DOHH2 (cell line): Measurements from ENCODE around the gene CNTN1.

ENCODE experiments used
- CTCF ChIP-seq: fragments of 200-600 bp; sonication (generic); IDR thresholded peaks from one replicate; pipeline ENCODE4 v1.5.1; 2014; ENCODE audit warnings: antibody characterized with exemption, mild to moderate bottlenecking, low read depth, low read length; ENCODE audit not compliant: poor library complexity, severe bottlenecking
- EZH2phosphoT487 ChIP-seq: fragments of 200-600 bp; sonication (generic); IDR thresholded peaks from 2 replicates; pipeline ENCODE4 v1.6.1; 2017; ENCODE audit warnings: borderline replicate concordance, mild to moderate bottlenecking, antibody characterized with exemption, low read length, moderate library complexity, mixed read lengths

- TF ChIP-seq CTCF (no peak), EZH2phosphoT487 (no peak)
These were observed 29.9 kb upstream of the CNTN1 start for GRCh38 chr12:40662366-40662765.
